ENCODE results near the gene ZBP1.

Gene ZBP1

GRCh38 chr20:57583289-57584257 is 36.7 kb downstream of the ZBP1 start:
- DNase-seq = no peak

GRCh38 chr20:57582432-57583288 is 37.6 kb downstream of the ZBP1 start:
- DNase-seq = no peak

- DNase-seq = no peak
Observed at GRCh38 chr20:57582029-57582378, 38.2 kb downstream of the ZBP1 start.

GRCh38 chr20:57581202-57582028 is 38.8 kb downstream of the ZBP1 start:
- no peak for DNase-seq

- no peak for DNase-seq
Observed at GRCh38 chr20:57580478-57581201, 39.6 kb downstream of the ZBP1 start.

GRCh38 chr20:57579898-57580447 is 40.3 kb downstream of the ZBP1 start:
- DNase-seq = no peak

- no peak for DNase-seq
Observed at GRCh38 chr20:57579331-57579897, 40.8 kb downstream of the ZBP1 start.

GRCh38 chr20:57578476-57579165 is 41.6 kb downstream of the ZBP1 start:
- no peak for DNase-seq

GRCh38 chr20:57577679-57578475 is 42.3 kb downstream of the ZBP1 start:
- DNase-seq = no peak

GRCh38 chr20:57576617-57577550 is 43.3 kb downstream of the ZBP1 start:
- DNase-seq = no peak

GRCh38 chr20:57576002-57576401 is 44.2 kb downstream of the ZBP1 start:
- no peak for DNase-seq

- no peak for DNase-seq
Observed at GRCh38 chr20:57574954-57575353, 45.3 kb downstream of the ZBP1 start.

GRCh38 chr20:57573894-57574293 is 46.3 kb downstream of the ZBP1 start:
- DNase-seq = no peak

- no peak for DNase-seq
Observed at GRCh38 chr20:57573242-57573641, 47.0 kb downstream of the ZBP1 start.

- DNase-seq = no peak
Observed at GRCh38 chr20:57571782-57572416, 48.3 kb downstream of the ZBP1 start.

- DNase-seq = no peak
Observed at GRCh38 chr20:57570920-57571319, 49.3 kb downstream of the ZBP1 start.

GRCh38 chr20:57570145-57570850 is 49.9 kb downstream of the ZBP1 start:
- no peak for DNase-seq

- DNase-seq = no peak
Observed at GRCh38 chr20:57568960-57569359, 51.3 kb downstream of the ZBP1 start.
